ENCODE measurements around the gene CDK4.
A peak's percentile ranks its signal among the peaks of the same experiment; 100 is the strongest.

The CDK4 gene

GRCh38 chr12:57751788-57752667, at the start of gene CDK4:
TSS of gene CDK4 (minus strand) at chr12:57752310. CDS start at chr12:57751717, 593 bp downstream.
- Histone ChIP-seq H3K27ac (peak within 1 kb of the TSS; percentile 91), H3K4me3 (peak within 1 kb of the TSS; percentile 80)
- DNase-seq (ENCODE audit: low spot score): peak; percentile 100
- TF ChIP-seq CTCF (IDR thresholded peaks at IDR 0.05): no peak

DNA sequence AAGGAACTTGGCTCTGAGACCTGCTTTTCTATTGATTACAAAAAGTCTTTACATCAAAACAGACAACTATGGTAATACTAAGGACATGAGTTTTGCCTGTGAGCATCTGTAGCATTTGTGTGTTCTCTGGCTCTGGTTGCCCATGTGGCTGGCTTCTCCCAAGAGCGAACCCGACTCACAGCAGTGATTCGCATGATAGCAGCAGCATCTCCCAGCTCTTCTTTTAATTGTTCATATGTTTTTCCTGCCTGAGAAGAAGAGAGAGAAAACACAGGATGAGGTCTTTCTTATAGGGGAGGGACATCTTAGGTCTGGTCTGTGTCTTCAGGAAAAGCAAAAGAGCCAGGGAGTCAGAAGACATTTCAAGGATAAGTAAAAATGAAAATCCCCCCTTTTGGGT, 48.9 kb upstream of the CDK4 start:
- no peak for DNase-seq (ENCODE audit: low spot score)
- Histone ChIP-seq H3K27ac (no peak overlapping the region), H3K4me3 (no peak overlapping the region)
- TF ChIP-seq CTCF (IDR thresholded peaks at IDR 0.05): no peak

DNA sequence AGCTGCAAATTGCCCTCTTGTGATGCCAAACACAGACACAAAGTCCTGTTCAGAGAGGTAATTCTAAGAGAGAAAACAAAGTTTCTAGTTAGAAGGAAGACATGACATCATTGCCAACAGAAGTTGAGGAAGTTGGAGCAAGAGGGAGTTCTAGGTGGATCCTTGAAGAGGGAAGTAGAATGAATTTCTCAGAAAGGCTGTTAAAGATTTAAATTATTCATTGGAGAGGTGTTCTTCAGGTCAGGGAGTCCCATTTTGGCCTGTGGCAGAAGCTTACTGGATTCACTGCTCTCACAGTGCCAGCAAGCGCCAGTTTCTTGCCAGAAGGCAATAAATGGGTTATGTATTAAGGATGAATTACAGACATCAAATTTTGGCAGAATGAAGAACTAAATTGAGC, 45.8 kb upstream of the CDK4 start:
- no peak overlapping the region for H3K4me3 ChIP-seq
- no peak for DNase-seq (ENCODE audit: low spot score)
- H3K27ac ChIP-seq: no peak overlapping the region
- no peak for TF ChIP-seq CTCF (IDR thresholded peaks at IDR 0.05)

DNA sequence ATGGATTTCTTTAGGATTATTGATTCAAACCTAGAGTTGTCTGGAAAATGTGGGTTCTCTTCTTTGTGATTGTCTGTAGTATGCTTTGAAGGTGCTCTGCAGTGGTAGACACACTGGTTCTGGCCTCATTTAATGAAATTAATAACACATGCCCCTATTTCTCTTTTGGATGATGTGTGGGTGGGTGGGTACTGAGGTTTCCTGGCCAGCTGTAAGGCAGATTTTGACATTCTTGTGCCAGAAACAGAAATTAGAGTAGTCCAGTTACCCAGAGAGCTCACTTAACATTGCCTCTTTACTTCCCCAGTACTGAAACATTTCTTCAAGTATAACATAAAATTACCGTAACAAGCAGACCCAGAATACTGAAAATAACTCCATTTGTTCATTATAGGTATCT, 44.9 kb upstream of the CDK4 start:
- DNase-seq (ENCODE audit: low spot score): no peak
- H3K4me3 ChIP-seq: no peak overlapping the region

DNA sequence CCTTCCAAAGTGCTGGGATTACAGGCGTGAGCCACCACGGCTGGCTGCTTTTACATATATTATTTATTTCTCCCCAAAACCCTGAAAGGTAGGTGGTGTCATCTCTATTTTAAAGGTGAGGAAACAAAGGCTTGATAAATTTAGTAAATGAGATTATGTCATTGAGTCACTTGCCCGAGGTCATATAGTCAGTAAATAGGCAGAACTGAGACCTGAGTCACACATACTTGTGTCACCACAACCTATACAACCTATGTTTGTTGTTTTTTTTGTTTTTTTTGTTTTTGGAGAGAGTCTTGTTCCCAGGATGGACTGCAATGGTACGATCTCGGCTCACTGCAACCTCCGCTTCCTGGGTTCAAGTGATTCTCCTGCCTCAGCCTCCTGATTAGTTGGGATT, 43.2 kb upstream of the CDK4 start:
- no peak overlapping the region for H3K4me3 ChIP-seq
- H3K27ac ChIP-seq: no peak overlapping the region
- no peak for DNase-seq (ENCODE audit: low spot score)
- TF ChIP-seq CTCF (IDR thresholded peaks at IDR 0.05): no peak

More for the DNA sequence above, 44.9 kb upstream of the CDK4 start:
- TF ChIP-seq CTCF (IDR thresholded peaks at IDR 0.05): no peak
- H3K27ac ChIP-seq: no peak overlapping the region

GRCh38 chr12:57793920-57794319, 41.8 kb upstream of the CDK4 start:
- Histone ChIP-seq H3K4me3 (no peak overlapping the region), H3K27ac (no peak overlapping the region)
- DNase-seq (ENCODE audit: low spot score): no peak
- no peak for TF ChIP-seq CTCF (IDR thresholded peaks at IDR 0.05)

DNA sequence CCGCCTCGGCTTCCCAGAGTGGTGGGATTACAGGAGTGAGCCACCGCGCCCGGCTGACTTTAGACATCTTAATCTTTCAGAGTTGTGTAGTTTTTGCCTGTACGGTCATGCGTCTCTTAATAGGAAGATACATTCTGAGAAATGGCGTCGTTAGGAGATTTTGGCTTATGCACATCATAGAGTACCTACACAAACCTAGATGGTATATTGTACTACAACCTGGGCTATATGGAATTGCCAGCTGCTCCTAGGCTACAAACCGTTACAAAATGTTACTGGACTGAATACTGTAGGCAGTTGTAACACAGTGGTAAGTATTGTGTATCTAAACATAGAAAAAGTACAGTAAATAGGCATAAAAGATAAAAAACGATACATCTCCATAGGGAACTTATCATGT, 31.8 kb upstream of the CDK4 start:
- TF ChIP-seq CTCF (IDR thresholded peaks at IDR 0.05): no peak
- no peak overlapping the region for H3K27ac ChIP-seq
- no peak for DNase-seq (ENCODE audit: low spot score)
- H3K4me3 ChIP-seq: peak overlapping the region; percentile 79

All from coronary artery (tissue), 2 donors.